MM.1S (cell line): Measurements from ENCODE around the gene OR14C36.
"Not testable (repeated sequence)": the region's sequence is repeated elsewhere in the genome, so short reads cannot be mapped to it uniquely, and the experiment has no call there.

Source experiments
- DNase-seq: peaks from one replicate; pipeline ENCODE4 v3.0.0-alpha.2; 2015
- H2AFZ ChIP-seq: fragments of 300-600 bp; sonication (generic); 2 replicates; pipeline ENCODE4 v1.6.0; 2016; ENCODE audit warnings: antibody characterized with exemption, low read length
- H3F3A ChIP-seq: fragments of 300-600 bp; sonication (generic); 2 replicates; pipeline ENCODE4 v1.6.1; 2016; ENCODE audit warnings: mild to moderate bottlenecking, antibody characterized with exemption, low read length, moderate library complexity, mixed read lengths; ENCODE audit not compliant: insufficient read depth
- H3K27ac ChIP-seq: fragments of 300-600 bp; sonication (generic); 2 replicates; pipeline ENCODE4 v1.5.1; 2016; ENCODE audit warnings: mild to moderate bottlenecking, low read length
- H3K27me3 ChIP-seq: fragments of 300-600 bp; sonication (generic); replicated peaks from 2 replicates; pipeline ENCODE4 v1.6.0; 2016; ENCODE audit warnings: low read length; ENCODE audit not compliant: insufficient read depth
- H3K36me3 ChIP-seq: fragments of 300-600 bp; sonication (generic); replicated peaks from 2 replicates; pipeline ENCODE4 v1.6.1; 2016; ENCODE audit warnings: mild to moderate bottlenecking, low read length, mixed read lengths; ENCODE audit not compliant: insufficient read depth
- H3K4me1 ChIP-seq: fragments of 300-600 bp; sonication (generic); 2 replicates; pipeline ENCODE4 v1.6.1; 2016; ENCODE audit warnings: low read length, mixed read lengths
- H3K4me2 ChIP-seq: fragments of 300-600 bp; sonication (generic); 2 replicates; pipeline ENCODE4 v1.6.0; 2016; ENCODE audit warnings: low read depth, low read length
- H3K4me3 ChIP-seq: fragments of 300-600 bp; sonication (generic); 2 replicates; pipeline ENCODE4 v1.5.1; 2016; ENCODE audit warnings: low read length, mixed read lengths
- H3K79me2 ChIP-seq: fragments of 300-600 bp; sonication (generic); 2 replicates; pipeline ENCODE4 v1.6.1; 2016; ENCODE audit warnings: mixed run types, low read length, mixed read lengths
- H3K9ac ChIP-seq: fragments of 300-600 bp; sonication (generic); 2 replicates; pipeline ENCODE4 v1.6.1; 2016; ENCODE audit warnings: low read length, mixed read lengths
- H3K9me2 ChIP-seq: fragments of 300-600 bp; sonication (generic); replicated peaks from 2 replicates; pipeline ENCODE4 v1.6.1; 2016; ENCODE audit warnings: mild to moderate bottlenecking, low read length, mixed read lengths; ENCODE audit not compliant: insufficient read depth
- H3K9me3 ChIP-seq: fragments of 300-600 bp; sonication (generic); replicated peaks from 2 replicates; pipeline ENCODE4 v1.6.1; 2016; ENCODE audit warnings: mild to moderate bottlenecking, low read length, mixed read lengths; ENCODE audit not compliant: insufficient read depth
- H4K20me1 ChIP-seq: fragments of 300-600 bp; sonication (generic); 2 replicates; pipeline ENCODE4 v1.6.1; 2016; ENCODE audit warnings: mild to moderate bottlenecking, low read length, moderate library complexity, mixed read lengths; ENCODE audit not compliant: insufficient read depth
- EZH2 ChIP-seq: fragments of 300-600 bp; sonication (generic); optimal IDR thresholded peaks from 2 replicates; pipeline ENCODE3; 2017; ENCODE audit warnings: low read depth, mild to moderate bottlenecking, antibody characterized with exemption, low read length, mixed read lengths
- EZH2phosphoT487 ChIP-seq: fragments of 300-600 bp; sonication (generic); IDR thresholded peaks from 2 replicates; pipeline ENCODE4 v1.6.1; 2018; ENCODE audit warnings: antibody characterized with exemption, low read length
- TF ChIP-seq, protein P1 (sequence below): fragments of 300-600 bp; sonication (generic); IDR thresholded peaks from 2 replicates; pipeline ENCODE4 v1.5.1; 2016; ENCODE audit warnings: antibody characterized with exemption, low read length, mixed read lengths

OR14C36 gene, protein sequence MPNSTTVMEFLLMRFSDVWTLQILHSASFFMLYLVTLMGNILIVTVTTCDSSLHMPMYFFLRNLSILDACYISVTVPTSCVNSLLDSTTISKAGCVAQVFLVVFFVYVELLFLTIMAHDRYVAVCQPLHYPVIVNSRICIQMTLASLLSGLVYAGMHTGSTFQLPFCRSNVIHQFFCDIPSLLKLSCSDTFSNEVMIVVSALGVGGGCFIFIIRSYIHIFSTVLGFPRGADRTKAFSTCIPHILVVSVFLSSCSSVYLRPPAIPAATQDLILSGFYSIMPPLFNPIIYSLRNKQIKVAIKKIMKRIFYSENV

DNA sequence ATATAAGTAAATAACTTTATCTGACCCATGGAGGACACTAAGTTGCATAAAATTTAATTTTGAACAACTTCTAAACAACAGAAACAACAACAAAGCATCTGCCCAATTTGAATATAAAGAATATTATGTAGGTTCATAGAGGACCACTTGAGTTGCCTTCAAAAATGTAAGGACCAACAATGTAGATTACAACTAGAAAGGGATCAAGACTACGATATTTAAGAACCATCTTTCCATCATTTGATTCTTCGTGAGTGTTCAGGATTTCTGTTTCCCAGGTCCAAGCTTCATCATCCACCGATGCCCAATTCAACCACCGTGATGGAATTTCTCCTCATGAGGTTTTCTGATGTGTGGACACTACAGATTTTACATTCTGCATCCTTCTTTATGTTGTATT, at the start of gene OR14C36:
OR14C36 (plus strand) TSS at position 301 of the 400 bp plus-strand sequence; CDS start at position 301, 0 bp downstream.
- H3K9me3 ChIP-seq: no peaks in the 10 kb centered on the region
- no peaks in the 10 kb centered on the region for H3K79me2 ChIP-seq
- H3K4me1 ChIP-seq: no peaks in the 10 kb centered on the region
- no peaks in the 10 kb centered on the region for H3K27me3 ChIP-seq
- 0 out of 2 replicates have a peak within 1 kb of the TSS, but pooled peaks have one; percentile 14 for H2AFZ ChIP-seq
- no peaks in the 10 kb centered on the region for H4K20me1 ChIP-seq
- no peak for DNase-seq
- H3K4me3 ChIP-seq: no peak within 1 kb of the TSS
- no peaks in the 10 kb centered on the region for H3F3A ChIP-seq
- no peak within 1 kb of the TSS for H3K4me2 ChIP-seq
- no peak within 1 kb of the TSS for H3K27ac ChIP-seq
- no peak within 1 kb of the TSS for H3K9ac ChIP-seq
- H3K36me3 ChIP-seq: no peaks in the 10 kb centered on the region
- TF ChIP-seq EZH2 (no peak), EZH2phosphoT487 (no peak)
- TF ChIP-seq, protein P1, sequence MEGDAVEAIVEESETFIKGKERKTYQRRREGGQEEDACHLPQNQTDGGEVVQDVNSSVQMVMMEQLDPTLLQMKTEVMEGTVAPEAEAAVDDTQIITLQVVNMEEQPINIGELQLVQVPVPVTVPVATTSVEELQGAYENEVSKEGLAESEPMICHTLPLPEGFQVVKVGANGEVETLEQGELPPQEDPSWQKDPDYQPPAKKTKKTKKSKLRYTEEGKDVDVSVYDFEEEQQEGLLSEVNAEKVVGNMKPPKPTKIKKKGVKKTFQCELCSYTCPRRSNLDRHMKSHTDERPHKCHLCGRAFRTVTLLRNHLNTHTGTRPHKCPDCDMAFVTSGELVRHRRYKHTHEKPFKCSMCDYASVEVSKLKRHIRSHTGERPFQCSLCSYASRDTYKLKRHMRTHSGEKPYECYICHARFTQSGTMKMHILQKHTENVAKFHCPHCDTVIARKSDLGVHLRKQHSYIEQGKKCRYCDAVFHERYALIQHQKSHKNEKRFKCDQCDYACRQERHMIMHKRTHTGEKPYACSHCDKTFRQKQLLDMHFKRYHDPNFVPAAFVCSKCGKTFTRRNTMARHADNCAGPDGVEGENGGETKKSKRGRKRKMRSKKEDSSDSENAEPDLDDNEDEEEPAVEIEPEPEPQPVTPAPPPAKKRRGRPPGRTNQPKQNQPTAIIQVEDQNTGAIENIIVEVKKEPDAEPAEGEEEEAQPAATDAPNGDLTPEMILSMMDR: no peak
- H3K9me2 ChIP-seq: no peaks in the 10 kb centered on the region

DNA sequence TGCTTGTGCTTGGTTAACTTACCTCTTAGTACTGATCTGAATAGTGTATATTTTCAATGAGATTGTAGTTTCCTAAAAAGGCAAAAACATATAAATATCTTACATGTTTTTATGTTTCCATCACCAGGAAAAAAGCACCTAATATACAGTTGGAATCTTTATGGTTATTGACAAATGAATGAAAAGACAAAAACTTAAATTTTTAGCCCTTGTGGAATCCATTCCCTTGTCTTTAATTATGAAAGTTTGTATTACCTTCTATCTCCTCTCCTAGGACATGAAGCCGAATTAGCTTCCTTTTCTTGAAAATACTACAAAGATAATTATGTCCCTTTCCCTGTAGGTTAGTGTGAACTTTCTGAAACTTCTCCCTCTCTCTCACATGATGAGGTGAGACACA, 45.3 kb upstream of the OR14C36 start, which contains the start of gene OR2T12:
OR2T12 (minus strand) TSS at position 101 of the 400 bp plus-strand sequence. CDS start 7,846 bp downstream, outside the sequence.
- H3K4me3 ChIP-seq: no peak within 1 kb of the TSS
- no peak within 1 kb of the TSS for H3K9ac ChIP-seq
- TF ChIP-seq EZH2 (no peak), EZH2phosphoT487 (no peak)
- TF ChIP-seq, protein P1: no peak
- no peaks in the 10 kb centered on the region for H3K9me2 ChIP-seq
- no peak within 1 kb of the TSS for H3K4me2 ChIP-seq
- H3K27ac ChIP-seq: no peak within 1 kb of the TSS
- no peak for DNase-seq
- no peaks in the 10 kb centered on the region for H3K79me2 ChIP-seq
- no peaks in the 10 kb centered on the region for H3K27me3 ChIP-seq
- no peaks in the 10 kb centered on the region for H3K4me1 ChIP-seq
- no peaks in the 10 kb centered on the region for H3K9me3 ChIP-seq
- H3F3A ChIP-seq: no peaks in the 10 kb centered on the region
- no peaks in the 10 kb centered on the region for H4K20me1 ChIP-seq
- H3K36me3 ChIP-seq: no peaks in the 10 kb centered on the region
- H2AFZ ChIP-seq: no peak within 1 kb of the TSS

DNA sequence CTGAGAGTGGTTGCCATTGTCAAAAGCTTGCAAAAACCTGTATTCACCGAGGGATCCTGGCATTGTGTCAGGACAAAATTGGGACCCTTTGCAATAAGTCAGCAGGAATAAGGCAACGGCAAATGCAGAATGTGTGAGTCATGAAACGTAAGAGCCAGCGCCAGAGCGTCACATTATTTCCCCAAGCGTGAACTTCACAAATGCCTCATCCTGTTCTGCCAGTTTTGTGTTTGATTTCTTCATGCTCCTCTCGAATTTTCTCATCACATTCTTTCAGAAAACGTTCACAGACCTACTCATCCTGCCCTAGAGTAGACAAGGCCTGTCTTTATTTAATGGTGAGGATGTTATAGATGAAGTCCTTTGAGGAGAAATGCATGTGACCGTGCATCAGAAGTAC, 42.9 kb upstream of the OR14C36 start:
- DNase-seq, H3K36me3 ChIP-seq, H3K79me2 ChIP-seq, H3K9ac ChIP-seq, H3K9me3 ChIP-seq, H3K27me3 ChIP-seq, H3K4me1 ChIP-seq, H3F3A ChIP-seq, H3K4me2 ChIP-seq, H3K27ac ChIP-seq, H2AFZ ChIP-seq, H3K9me2 ChIP-seq, H4K20me1 ChIP-seq, H3K4me3 ChIP-seq: not testable (repeated sequence)

DNA sequence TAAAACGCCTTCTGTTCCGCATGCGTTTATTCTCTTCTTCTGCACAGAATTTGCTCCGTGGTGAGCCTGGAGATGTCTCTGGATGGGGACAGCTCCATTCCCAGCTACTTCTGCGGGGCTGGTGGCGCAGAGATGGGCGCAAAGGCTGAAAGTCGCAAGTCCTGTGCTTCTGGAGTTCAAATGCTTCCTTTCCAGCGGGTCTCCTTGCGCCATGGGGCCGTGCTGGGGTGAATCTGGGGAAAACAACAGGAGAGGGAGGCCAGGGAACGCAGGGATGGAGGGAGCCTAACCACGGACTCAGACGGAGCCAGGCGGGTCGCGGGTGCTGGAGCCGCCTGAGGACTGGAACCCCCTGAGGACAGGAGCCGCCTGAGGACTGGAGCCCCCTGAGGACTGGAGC, 42.5 kb upstream of the OR14C36 start:
- Histone ChIP-seq H3F3A (no peaks in the 10 kb centered on the region), H3K9me3 (no peaks in the 10 kb centered on the region), H3K9ac (no peak overlapping the region), H3K4me3 (no peak overlapping the region), H3K4me1 (no peaks in the 10 kb centered on the region), H3K79me2 (no peaks in the 10 kb centered on the region), H3K4me2 (no peak overlapping the region), H4K20me1 (no peaks in the 10 kb centered on the region), H3K9me2 (no peaks in the 10 kb centered on the region), H3K27ac (no peak overlapping the region), H3K36me3 (no peaks in the 10 kb centered on the region), H3K27me3 (no peaks in the 10 kb centered on the region), H2AFZ (no peak overlapping the region)
- TF ChIP-seq EZH2 (no peak), EZH2phosphoT487 (no peak)
- TF ChIP-seq, protein P1: no peak
- DNase-seq: no peak

DNA sequence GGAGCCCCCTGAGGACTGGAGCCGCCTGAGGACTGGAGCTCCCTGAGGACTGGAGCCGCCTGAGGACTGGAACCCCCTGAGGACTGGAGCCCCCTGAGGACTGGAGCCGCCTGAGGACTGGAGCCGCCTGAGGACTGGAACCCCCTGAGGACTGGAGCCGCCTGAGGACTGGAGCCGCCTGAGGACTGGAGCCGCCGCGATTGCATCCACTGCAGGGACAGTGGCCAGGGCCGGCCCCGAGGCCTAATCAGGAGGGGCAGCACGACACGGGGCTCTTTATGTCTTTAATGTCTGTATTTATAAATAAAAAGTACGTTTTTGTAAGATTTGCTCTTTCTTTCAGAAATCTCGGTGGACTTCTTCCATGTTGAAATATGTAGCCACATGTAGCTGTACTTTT, 41.8 kb upstream of the OR14C36 start:
- not testable (repeated sequence) for H4K20me1 ChIP-seq, DNase-seq, H3K27ac ChIP-seq, H3K79me2 ChIP-seq, H3K9me3 ChIP-seq, H3K36me3 ChIP-seq, H2AFZ ChIP-seq, H3K4me1 ChIP-seq, H3K9me2 ChIP-seq, H3F3A ChIP-seq, H3K9ac ChIP-seq, H3K4me3 ChIP-seq, H3K27me3 ChIP-seq, H3K4me2 ChIP-seq
